ENCODE measurements around the gene RASSF3. TPM values are rescaled to one million over a fixed set of nuclear protein-coding genes. Genes with fewer than 3 reads are reported as not detected.

The RASSF3 gene
- total RNA-seq, 2 donors from 2014 or later: 13.5 to 21.3 TPM

GRCh38 chr12:64663015-64663414, 52.7 kb downstream of the RASSF3 start:
- intact Hi-C loops (cut with DNase I): no loop called here

DNA sequence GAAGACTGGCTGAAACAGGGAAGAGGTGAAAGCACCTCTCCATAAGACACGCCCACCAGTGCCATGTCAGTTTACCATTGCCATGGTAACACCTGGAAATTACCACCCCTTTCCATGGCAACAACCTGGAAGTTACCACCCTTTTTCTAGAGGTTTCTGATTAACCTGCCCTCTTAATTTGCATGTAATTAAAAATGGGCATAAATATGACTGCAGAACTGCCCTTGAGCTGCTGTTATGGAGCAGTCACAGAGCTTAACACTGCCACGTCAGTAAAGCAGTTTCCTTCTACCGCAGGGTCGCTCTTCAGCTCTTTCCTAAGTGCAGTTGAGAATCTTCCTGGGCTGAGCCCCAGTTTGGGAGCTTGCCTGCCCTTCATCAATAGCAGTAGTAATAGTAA, 55.2 kb downstream of the RASSF3 start:
- H3K27ac ChIP-seq: peak overlapping the region; percentile 41 to 85 (median 81)
- H3K9me3 ChIP-seq: no peaks in the 10 kb centered on the region
- H3K4me3 ChIP-seq: no peak overlapping the region
- H3K4me1 ChIP-seq: peaks cover 74% of the 10 kb centered on the region
- H3K36me3 ChIP-seq (replicated peaks in 1 of 2; ENCODE audit: insufficient read depth in 1 of 2, low read depth in 2 of 2): no peaks in the 10 kb centered on the region
- intact Hi-C loops (cut with DNase I): no loop called here
- WGBS, 2 donors: 25 to 45% methylated on average over 4 of the region's 4 CpGs
- no peak for TF ChIP-seq CTCF (IDR thresholded peaks at IDR 0.05)
- peak in 2 of 3 donors; percentile 59 for TF ChIP-seq POLR2A (IDR thresholded peaks at IDR 0.05)
- peak; percentile 70 for ATAC-seq
- no peaks in the 10 kb centered on the region for H3K27me3 ChIP-seq
- DNase-seq: peak; percentile 66 to 79 (median 72)

More at GRCh38 chr12:64663015-64663414, 52.7 kb downstream of the RASSF3 start:
- DNase-seq (no peak), ATAC-seq (no peak)
- H3K4me3 ChIP-seq: no peak overlapping the region
- H3K9me3 ChIP-seq: no peaks in the 10 kb centered on the region
- H3K27ac ChIP-seq: no peak overlapping the region
- TF ChIP-seq CTCF (IDR thresholded peaks at IDR 0.05) (no peak), POLR2A (IDR thresholded peaks at IDR 0.05) (no peak)
- H3K27me3 ChIP-seq: no peaks in the 10 kb centered on the region
- no peaks in the 10 kb centered on the region for H3K36me3 ChIP-seq (replicated peaks in 1 of 2; ENCODE audit: insufficient read depth in 1 of 2, low read depth in 2 of 2)
- H3K4me1 ChIP-seq: peaks cover 72% of the 10 kb centered on the region
- 78 to 79% methylated on average over 5 of the region's 5 CpGs for WGBS, 2 donors

DNA sequence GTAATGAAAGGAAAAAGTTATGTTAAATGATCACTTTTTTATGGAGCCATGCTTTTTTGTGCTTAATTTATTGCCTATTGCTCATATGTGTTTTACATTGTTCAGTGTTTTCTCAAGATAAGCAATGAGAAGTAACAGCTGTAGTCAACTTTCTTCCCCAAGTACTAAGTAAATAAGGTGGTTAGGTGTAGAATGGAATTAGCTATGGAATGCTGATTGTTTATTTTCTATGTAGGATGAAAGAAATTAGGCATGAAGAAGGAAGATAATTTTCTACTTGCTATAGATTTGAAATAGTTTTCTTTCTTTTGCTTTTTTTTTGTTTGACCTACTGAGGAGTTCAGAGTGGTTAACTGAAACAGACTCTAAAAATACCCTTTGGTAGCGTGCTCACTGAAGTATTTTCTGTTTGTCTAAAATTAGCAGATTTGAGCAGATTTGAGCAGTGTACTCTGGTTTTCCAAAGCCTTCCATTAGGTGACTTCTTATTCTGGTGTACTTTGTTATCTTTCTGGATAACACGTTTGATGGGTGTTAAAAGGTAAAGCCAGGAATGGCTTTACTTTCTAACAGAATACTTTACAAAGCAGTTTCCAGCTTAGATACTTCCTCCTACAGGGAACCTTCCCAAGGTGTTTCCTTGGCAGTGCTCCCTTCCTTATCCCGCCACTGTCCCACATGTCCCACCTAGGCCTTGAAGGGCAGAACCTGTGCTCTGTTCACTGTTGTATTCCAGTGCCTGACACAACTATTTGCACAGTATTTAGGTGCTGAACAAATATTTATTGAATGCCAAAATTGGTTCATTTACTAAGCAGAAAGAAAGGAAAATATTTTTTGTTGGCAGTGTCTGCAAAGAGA, 56.0 kb downstream of the RASSF3 start:
- TF ChIP-seq CTCF (IDR thresholded peaks at IDR 0.05) (no peak), POLR2A (IDR thresholded peaks at IDR 0.05) (no peak)
- WGBS, 2 donors: 22 to 27% methylated on average over 3 of the region's 3 CpGs
- Histone ChIP-seq H3K4me3 (no peak overlapping the region), H3K4me1 (peaks cover 75% of the 10 kb centered on the region), H3K27me3 (no peaks in the 10 kb centered on the region), H3K27ac (peak overlapping the region; percentile 41 to 85 (median 81)), H3K36me3 (replicated peaks in 1 of 2; ENCODE audit: insufficient read depth in 1 of 2, low read depth in 2 of 2) (no peaks in the 10 kb centered on the region), H3K9me3 (no peaks in the 10 kb centered on the region)
- ATAC-seq (peak; percentile 67), DNase-seq (peak; percentile 43 to 70 (median 57))
- intact Hi-C loops (cut with DNase I): no loop called here

GRCh38 chr12:64667793-64668192, 57.5 kb downstream of the RASSF3 start:
- Histone ChIP-seq H3K4me1 (peaks cover 79% of the 10 kb centered on the region), H3K4me3 (no peak overlapping the region), H3K36me3 (replicated peaks in 1 of 2; ENCODE audit: insufficient read depth in 1 of 2, low read depth in 2 of 2) (no peaks in the 10 kb centered on the region), H3K27me3 (no peaks in the 10 kb centered on the region), H3K9me3 (no peaks in the 10 kb centered on the region), H3K27ac (peak overlapping the region; percentile 17 to 85 (median 81))
- WGBS, 2 donors: 19 to 43% methylated on average over 2 of the region's 2 CpGs
- ATAC-seq: no peak
- DNase-seq: peak in 1 of 4 donors; percentile 30
- intact Hi-C loops (cut with DNase I): no loop called here
- TF ChIP-seq POLR2A (IDR thresholded peaks at IDR 0.05): no peak
- no peak for TF ChIP-seq CTCF (IDR thresholded peaks at IDR 0.05)

All from body of pancreas (tissue), 4 donors.